ENCODE results near the gene SYNC. TPM values are rescaled to one million over a fixed set of nuclear protein-coding genes. Genes with fewer than 3 reads are reported as not detected.

The SYNC gene
- total RNA-seq, 1 experiment from 2014 or later, result 2.8 TPM

Other genes with a start within 250 kb of the SYNC start
- 0.05 and 0.09 TPM in 2 replicates for gene ZBTB8B, start 237.7 kb downstream of the SYNC start, total RNA-seq (2021)
- gene ZBTB8A, start 163.3 kb downstream of the SYNC start, total RNA-seq (2021), result 4.2 and 4.3 TPM in 2 replicates
- 36.0 and 42.7 TPM in 2 replicates for gene ZBTB8OS, start 52.2 kb downstream of the SYNC start, total RNA-seq (2021)
- gene RBBP4, start 51.6 kb downstream of the SYNC start, total RNA-seq (2021), result 185 and 206 TPM in 2 replicates
- 180 and 187 TPM in 2 replicates for gene YARS1, start 114.6 kb upstream of the SYNC start, total RNA-seq (2021)
- 42.4 and 47.0 TPM in 2 replicates for gene S100PBP, start 114.9 kb upstream of the SYNC start, total RNA-seq (2021)
- gene FNDC5, start 168.1 kb upstream of the SYNC start, total RNA-seq (2021), result not detected in 2 replicates
- not detected in 2 replicates for gene HPCA, start 183.7 kb upstream of the SYNC start, total RNA-seq (2021)
- gene TMEM54, start 198.6 kb upstream of the SYNC start, total RNA-seq (2021), result 102 and 132 TPM in 2 replicates